Activated CD4-positive, alpha-beta T cell treated with anti-CD3 and anti-CD28 coated beads for 1 hour (primary cell): ENCODE data around the gene OSBPL3.

Source experiments
- DNase-seq: peaks from one replicate; pipeline ENCODE4 v3.0.0-alpha.2; 2020

OSBPL3 gene

GRCh38 chr7:24888653-24889052 is 91.3 kb downstream of the OSBPL3 start:
- no peak for DNase-seq

GRCh38 chr7:24885716-24886115 is 94.3 kb downstream of the OSBPL3 start:
- DNase-seq = no peak

GRCh38 chr7:24885305-24885704 is 94.7 kb downstream of the OSBPL3 start:
- DNase-seq = no peak

- DNase-seq = no peak
Observed at GRCh38 chr7:24884401-24884800, 95.6 kb downstream of the OSBPL3 start.

- no peak for DNase-seq
Observed at GRCh38 chr7:24883622-24884013, 96.4 kb downstream of the OSBPL3 start.

GRCh38 chr7:24882989-24883621 is 96.9 kb downstream of the OSBPL3 start:
- no peak for DNase-seq

GRCh38 chr7:24881623-24882022 is 98.4 kb downstream of the OSBPL3 start:
- no peak for DNase-seq

- no peak for DNase-seq
Observed at GRCh38 chr7:24880886-24881285, 99.1 kb downstream of the OSBPL3 start.

- DNase-seq = no peak
Observed at GRCh38 chr7:24879291-24879690, 100.7 kb downstream of the OSBPL3 start.

- DNase-seq = no peak
Observed at GRCh38 chr7:24877790-24878311, 102.1 kb downstream of the OSBPL3 start.

- DNase-seq = no peak
Observed at GRCh38 chr7:24874791-24875190, 105.2 kb downstream of the OSBPL3 start.

- no peak for DNase-seq
Observed at GRCh38 chr7:24873944-24874343, 106.0 kb downstream of the OSBPL3 start.

- DNase-seq = no peak
Observed at GRCh38 chr7:24871770-24872169, 108.2 kb downstream of the OSBPL3 start.

- DNase-seq = no peak
Observed at GRCh38 chr7:24870766-24871165, 109.2 kb downstream of the OSBPL3 start.

GRCh38 chr7:24869572-24869971 is 110.4 kb downstream of the OSBPL3 start:
- no peak for DNase-seq

- DNase-seq = no peak
Observed at GRCh38 chr7:24868741-24869140, 111.2 kb downstream of the OSBPL3 start.

- no peak for DNase-seq
Observed at GRCh38 chr7:24866004-24866615, 113.9 kb downstream of the OSBPL3 start.

GRCh38 chr7:24864214-24864817 is 115.7 kb downstream of the OSBPL3 start:
- DNase-seq = no peak

GRCh38 chr7:24863626-24864025 is 116.4 kb downstream of the OSBPL3 start:
- no peak for DNase-seq

- no peak for DNase-seq
Observed at GRCh38 chr7:24862461-24862860, 117.5 kb downstream of the OSBPL3 start.

GRCh38 chr7:24861336-24861735 is 118.6 kb downstream of the OSBPL3 start:
- no peak for DNase-seq

- DNase-seq = no peak
Observed at GRCh38 chr7:24860611-24861010, 119.4 kb downstream of the OSBPL3 start.

GRCh38 chr7:24858108-24858977 is 121.6 kb downstream of the OSBPL3 start:
- no peak for DNase-seq
